ENCODE results near the gene PLCL2. TPM values are rescaled to one million over a fixed set of nuclear protein-coding genes. Genes with fewer than 3 reads are reported as not detected.
A peak's percentile ranks its signal among the peaks of the same experiment; 100 is the strongest.

Gene PLCL2
- total and polyA plus RNA-seq, 10 of the 15 experiments (the other 5 are each of a cell fraction or from before 2014, with no cell fraction given): 7.5 to 37.3 (median 21.7) TPM

- no peak for TF ChIP-seq STAT1 (conservative IDR thresholded peaks at IDR 0.05)
- TF ChIP-seq ZNF384 (IDR thresholded peaks at IDR 0.05; ENCODE audit: borderline replicate concordance, low read depth, low read length): peak; percentile 87
- peak in 1 of 3 experiments; percentile 11; a peak in 1 of 6 replicates for TF ChIP-seq CTCF (IDR thresholded peaks at IDR 0.05 in 2 of 3, conservative IDR thresholded peaks at IDR 0.05 in 1 of 3; ENCODE audit: control insufficient read depth in 2 of 3, extremely low read depth in 1 of 3, insufficient read depth in 1 of 3, low read depth in 3 of 3, low read length in 3 of 3)
- TF ChIP-seq MEF2B (IDR thresholded peaks at IDR 0.05; ENCODE audit: partially characterized antibody, poor library complexity, severe bottlenecking): no peak
- no peak; the same call in 1 of the 2 replicates for TF ChIP-seq ZNF217 (IDR thresholded peaks at IDR 0.05)
- peak; percentile 60 for TF ChIP-seq BACH1 (IDR thresholded peaks at IDR 0.05; ENCODE audit: borderline replicate concordance)
- 0 out of 2 replicates have a peak, but pooled peaks have one; percentile 9 for TF ChIP-seq FOXM1 (IDR thresholded peaks at IDR 0.05; ENCODE audit: low read depth, low read length)
- TF ChIP-seq EP300 (IDR thresholded peaks at IDR 0.05; ENCODE audit: borderline replicate concordance in 1 of 2, control insufficient read depth in 1 of 2, low read depth in 2 of 2, low read length in 2 of 2): no peak
- TF ChIP-seq TBL1XR1 (IDR thresholded peaks at IDR 0.05; ENCODE audit: low read depth, low read length): no peak
- TF ChIP-seq YY1 (IDR thresholded peaks at IDR 0.05; ENCODE audit: low read depth, low read length): 0 out of 2 replicates have a peak, but pooled peaks have one; percentile 64
- TF ChIP-seq SREBF1 (IDR thresholded peaks at IDR 0.05; ENCODE audit: low read length): no peak
- peak; percentile 82 for TF ChIP-seq SMARCA5 (IDR thresholded peaks at IDR 0.05)
Measured at GRCh38 chr3:16884748-16885592, at the start of gene PLCL2 (continued).

Data from GM12878 (cell line).